Left ventricle myocardium superior (tissue), 1 donor: ENCODE data around the gene COL5A1. TPM values are rescaled to one million over a fixed set of nuclear protein-coding genes. Genes with fewer than 3 reads are reported as not detected.

Experiments
- ATAC-seq: fragments of 200-7000 bp; cut with Tn5 transposase; one replicate; pipeline ENCODE4 v1.9.1; 2020; ENCODE audit warnings: mild to moderate bottlenecking, moderate library complexity
- DNase-seq: peaks from one replicate; pipeline ENCODE4 v3.0.0-alpha.2; 2020
- intact Hi-C: fragments of 100-400 bp; cut with micrococcal nuclease; formaldehyde crosslinking; loops from one replicate; pipeline ENCODE4 v1.11.0; 2022
- total RNA-seq: library from RNA; stranded (reverse); fragmentation: NEBNext Ultra II Directional; extraction: Animal tissue kit (Norgen Biotek cat#: 25700); gene quantifications from one replicate; pipeline ENCODE4 v1.2.1, GENCODE V29; 2021
- donor health status: DM: no; HTN: yes; CAD: no; lungs with severe emphysema.

The COL5A1 gene
- total RNA-seq, 1 donor from 2014 or later: 14.8 TPM

GRCh38 chr9:134650431-134651190 lies 9.0 kb downstream of the COL5A1 start:
- ATAC-seq (no peak), DNase-seq (peak; percentile 24)
- intact Hi-C loops: no loop called here

GRCh38 chr9:134651226-134651905 lies 9.8 kb downstream of the COL5A1 start:
- no peak for ATAC-seq
- no peak for DNase-seq
- intact Hi-C loops: no loop called here

GRCh38 chr9:134652291-134653225 lies 11.0 kb downstream of the COL5A1 start:
- ATAC-seq (no peak), DNase-seq (peak; percentile 20)
- intact Hi-C loops: no loop called here

- intact Hi-C loops: no loop called here
- peak; percentile 51 for ATAC-seq
- peak; percentile 60 for DNase-seq
These were observed 11.8 kb downstream of the COL5A1 start for GRCh38 chr9:134653259-134654009.

GRCh38 chr9:134655101-134655500 lies 13.5 kb downstream of the COL5A1 start:
- intact Hi-C loops: no loop called here
- ATAC-seq (no peak), DNase-seq (peak; percentile 20)

GRCh38 chr9:134655586-134656333 lies 14.2 kb downstream of the COL5A1 start:
- DNase-seq: peak; percentile 22
- ATAC-seq: no peak
- intact Hi-C loops: no loop called here

GRCh38 chr9:134656334-134657006 lies 14.9 kb downstream of the COL5A1 start:
- DNase-seq: peak; percentile 4
- intact Hi-C loops: no loop called here
- no peak for ATAC-seq

GRCh38 chr9:134657666-134658377 lies 16.2 kb downstream of the COL5A1 start:
- DNase-seq (peak; percentile 15), ATAC-seq (no peak)
- intact Hi-C loops: no loop called here

GRCh38 chr9:134658378-134658955 lies 16.9 kb downstream of the COL5A1 start:
- DNase-seq: peak; percentile 25
- intact Hi-C loops: no loop called here
- no peak for ATAC-seq

GRCh38 chr9:134659688-134660131 lies 18.1 kb downstream of the COL5A1 start:
- DNase-seq (peak; percentile 11), ATAC-seq (no peak)
- intact Hi-C loops: no loop called here

- DNase-seq: no peak
- intact Hi-C loops: no loop called here
These were observed 18.8 kb downstream of the COL5A1 start for GRCh38 chr9:134660407-134660806.

GRCh38 chr9:134661299-134661698 lies 19.7 kb downstream of the COL5A1 start:
- peak; percentile 2 for ATAC-seq
- peak; percentile 34 for DNase-seq
- intact Hi-C loops: no loop called here

More at GRCh38 chr9:134660407-134660806, 18.8 kb downstream of the COL5A1 start:
- no peak for ATAC-seq

GRCh38 chr9:134661791-134662142 lies 20.2 kb downstream of the COL5A1 start:
- ATAC-seq (peak; percentile 64), DNase-seq (peak; percentile 43)
- intact Hi-C loops: no loop called here

- intact Hi-C loops: no loop called here
- DNase-seq: peak; percentile 74
- ATAC-seq: peak; percentile 93
These were observed 20.7 kb downstream of the COL5A1 start for GRCh38 chr9:134662143-134662876.

- intact Hi-C loops: no loop called here
- DNase-seq (peak; percentile 24), ATAC-seq (no peak)
These were observed 21.5 kb downstream of the COL5A1 start for GRCh38 chr9:134663084-134663483.
